GM19025 (cell line): ENCODE measurements around the gene MRPL37.
"Not testable (repeated sequence)": the region's sequence is repeated elsewhere in the genome, so short reads cannot be mapped to it uniquely, and the experiment has no call there.

Experiments used
- ATAC-seq: cut with Tn5 transposase; IDR thresholded peaks from one replicate; pipeline ENCODE4 v1.9.1; 2021; ENCODE audit warnings: mild to moderate bottlenecking, low read depth, moderate library complexity; ENCODE audit not compliant: unreplicated experiment

Gene MRPL37

GRCh38 chr1:54218883-54219687 lies 19.1 kb downstream of the MRPL37 start:
- ATAC-seq = no peak

GRCh38 chr1:54219688-54220003 lies 19.7 kb downstream of the MRPL37 start:
- no peak for ATAC-seq

- no peak for ATAC-seq
These were observed 20.2 kb downstream of the MRPL37 start for GRCh38 chr1:54220004-54220811.

DNA sequence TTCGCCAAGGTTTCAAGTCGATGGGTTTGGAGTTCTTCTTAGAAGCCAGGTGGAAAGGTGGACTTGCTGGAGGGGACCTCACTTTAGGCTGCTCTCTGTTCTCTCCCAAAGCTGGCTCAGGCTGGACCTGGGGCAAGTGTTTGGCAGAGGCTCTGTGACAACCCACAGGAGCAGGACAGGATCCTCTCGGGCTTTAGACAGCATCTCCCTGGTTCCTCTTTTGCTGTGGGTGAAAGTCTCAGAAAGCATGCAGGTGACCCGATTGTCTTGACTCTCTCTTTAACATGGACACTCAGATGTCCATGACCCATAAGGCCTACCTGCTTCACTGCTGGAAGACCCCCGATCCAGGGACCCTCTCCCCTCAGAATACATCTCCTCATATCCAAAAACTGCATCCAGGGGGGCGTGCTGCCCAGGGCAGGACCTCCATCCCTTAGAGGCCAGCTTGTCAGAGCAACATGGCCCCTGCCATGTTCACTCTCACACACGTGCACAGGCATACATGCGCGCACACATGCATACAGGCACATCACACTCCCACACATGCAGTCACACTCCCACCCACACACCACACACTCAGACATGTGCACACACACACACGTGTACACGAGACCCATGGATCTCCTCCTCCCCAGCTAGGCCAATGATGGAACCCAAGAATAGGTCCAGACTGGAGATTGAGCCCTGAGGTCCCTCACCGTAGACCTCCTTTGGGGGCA lies 21.3 kb downstream of the MRPL37 start:
- no peak for ATAC-seq

GRCh38 chr1:54221867-54222484 lies 22.0 kb downstream of the MRPL37 start:
- no peak for ATAC-seq

DNA sequence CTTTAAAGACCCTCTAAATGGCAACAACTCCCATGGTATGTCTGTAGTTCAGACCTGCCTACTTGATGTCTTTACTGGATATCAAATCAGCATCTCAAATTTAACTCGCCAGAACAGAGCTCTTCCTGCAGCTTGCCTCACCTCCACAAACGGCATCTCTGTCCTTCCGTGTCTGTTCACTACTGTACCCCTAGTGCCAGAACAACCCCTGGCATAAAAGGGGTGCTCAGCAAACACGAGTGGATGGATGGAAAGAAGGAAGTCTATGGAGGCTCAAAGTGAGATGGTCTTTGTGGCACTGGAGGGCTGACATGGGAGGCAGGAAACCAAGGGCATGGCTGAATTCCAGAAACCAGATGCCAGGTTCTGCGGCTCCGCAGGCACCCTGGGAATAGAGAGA lies 22.7 kb downstream of the MRPL37 start:
- no peak for ATAC-seq

DNA sequence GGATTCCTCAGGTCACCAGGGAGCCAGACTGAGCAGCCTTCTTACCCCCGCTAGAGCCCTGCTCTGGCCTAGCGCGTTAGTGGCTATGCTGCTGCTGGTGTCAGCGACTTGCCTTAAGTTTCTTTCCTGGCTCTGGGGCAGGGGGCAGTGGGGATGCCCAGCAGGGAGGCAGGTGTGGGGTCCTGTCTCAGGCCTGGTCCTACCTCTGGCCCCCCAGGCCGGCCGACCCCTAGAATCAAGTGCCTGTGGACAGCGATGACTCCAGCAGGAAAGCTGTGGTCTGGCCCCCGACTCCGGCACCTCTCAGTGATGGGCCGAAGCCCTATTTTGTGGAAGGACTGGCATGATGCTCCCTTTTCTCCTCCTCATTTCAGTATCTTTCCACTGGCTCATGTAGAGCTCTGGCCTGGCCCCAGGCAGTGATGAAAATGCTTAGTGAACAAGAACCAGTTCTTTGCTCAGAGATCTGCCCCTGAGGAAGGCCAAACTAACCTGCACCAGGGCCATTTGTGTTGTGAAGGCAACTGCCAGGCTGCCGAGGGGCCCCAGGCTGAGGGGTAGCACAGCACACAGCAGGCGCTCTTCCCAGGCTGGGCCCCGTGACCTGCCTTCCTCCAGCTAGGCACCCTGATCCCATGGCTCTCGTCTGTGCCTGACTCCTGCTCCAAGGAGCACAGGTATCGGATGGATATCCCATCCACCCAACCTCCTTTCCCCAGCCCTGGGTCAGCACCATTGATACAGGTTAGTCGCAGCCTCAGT lies 23.7 kb downstream of the MRPL37 start:
- no peak for ATAC-seq

- ATAC-seq = no peak
These were observed 24.3 kb downstream of the MRPL37 start for GRCh38 chr1:54224233-54224632.

DNA sequence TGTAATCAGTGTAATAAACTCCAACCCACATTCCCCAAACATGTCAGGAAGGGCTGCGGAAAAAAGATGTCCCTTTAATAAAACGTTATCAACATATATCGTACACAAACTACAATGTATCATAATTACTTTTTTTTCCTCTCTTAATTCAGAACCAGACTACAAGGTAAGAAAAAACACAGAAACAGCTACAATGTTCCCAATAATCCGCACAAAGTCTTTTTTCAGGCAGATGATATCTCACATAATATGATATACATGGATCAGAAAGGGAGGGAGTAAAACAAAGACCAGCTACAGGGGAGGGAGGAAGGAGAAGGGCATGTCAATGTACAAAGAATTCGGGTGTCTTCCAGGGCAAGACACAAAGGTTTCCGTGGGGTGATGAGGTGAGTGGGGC lies 25.4 kb downstream of the MRPL37 start:
- ATAC-seq = no peak

GRCh38 chr1:54225986-54226559 lies 26.1 kb downstream of the MRPL37 start:
- ATAC-seq = no peak

DNA sequence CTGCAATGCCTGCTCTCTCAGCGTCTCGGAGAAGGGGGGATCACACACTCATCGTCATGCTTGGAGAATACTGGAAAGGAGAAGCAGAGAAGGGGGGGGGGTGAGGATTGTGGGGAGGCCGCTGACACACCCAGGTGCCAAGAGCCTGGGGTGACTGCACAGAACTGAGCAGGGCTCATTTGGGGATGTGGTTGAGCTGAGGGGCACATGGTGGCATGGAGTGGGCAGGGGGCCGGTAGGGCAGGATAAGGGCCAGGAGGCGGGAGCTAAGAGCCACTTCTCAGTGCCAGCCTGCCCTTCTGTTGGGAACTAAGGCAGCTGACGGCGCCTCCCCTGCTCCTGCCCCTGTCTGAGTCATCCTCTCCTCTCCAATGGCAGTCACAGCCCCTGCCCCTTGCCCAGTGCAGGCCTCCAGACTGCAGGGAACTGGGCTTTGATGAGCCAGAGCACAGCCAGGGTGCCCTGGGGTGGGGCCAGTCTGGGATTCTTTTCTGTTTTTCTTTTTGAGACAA lies 27.2 kb downstream of the MRPL37 start:
- no peak for ATAC-seq

DNA sequence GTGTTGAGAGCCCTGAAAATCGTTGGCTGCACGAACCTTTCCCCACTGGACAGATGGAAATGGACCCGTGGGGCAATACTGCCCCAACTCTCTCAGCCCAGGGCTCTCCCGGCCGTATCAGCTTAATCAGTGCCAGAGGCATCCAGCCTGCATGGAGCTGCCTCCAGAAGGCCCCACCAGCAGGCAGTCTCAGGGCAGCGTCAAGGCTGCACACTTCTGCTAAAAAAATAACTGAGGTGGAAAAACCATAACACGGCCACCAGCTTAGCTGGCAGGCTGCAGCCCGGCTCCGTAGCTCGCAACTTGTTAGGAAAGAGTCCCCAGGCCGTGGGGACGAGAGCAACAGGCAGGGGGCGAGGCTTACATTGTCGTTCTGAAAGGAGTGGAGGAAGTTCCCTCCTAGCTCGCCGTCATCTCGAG lies 27.9 kb downstream of the MRPL37 start:
- no peak for ATAC-seq

- ATAC-seq = no peak
These were observed 28.7 kb downstream of the MRPL37 start for GRCh38 chr1:54228638-54229079.

GRCh38 chr1:54229281-54229891 lies 29.4 kb downstream of the MRPL37 start:
- no peak for ATAC-seq

DNA sequence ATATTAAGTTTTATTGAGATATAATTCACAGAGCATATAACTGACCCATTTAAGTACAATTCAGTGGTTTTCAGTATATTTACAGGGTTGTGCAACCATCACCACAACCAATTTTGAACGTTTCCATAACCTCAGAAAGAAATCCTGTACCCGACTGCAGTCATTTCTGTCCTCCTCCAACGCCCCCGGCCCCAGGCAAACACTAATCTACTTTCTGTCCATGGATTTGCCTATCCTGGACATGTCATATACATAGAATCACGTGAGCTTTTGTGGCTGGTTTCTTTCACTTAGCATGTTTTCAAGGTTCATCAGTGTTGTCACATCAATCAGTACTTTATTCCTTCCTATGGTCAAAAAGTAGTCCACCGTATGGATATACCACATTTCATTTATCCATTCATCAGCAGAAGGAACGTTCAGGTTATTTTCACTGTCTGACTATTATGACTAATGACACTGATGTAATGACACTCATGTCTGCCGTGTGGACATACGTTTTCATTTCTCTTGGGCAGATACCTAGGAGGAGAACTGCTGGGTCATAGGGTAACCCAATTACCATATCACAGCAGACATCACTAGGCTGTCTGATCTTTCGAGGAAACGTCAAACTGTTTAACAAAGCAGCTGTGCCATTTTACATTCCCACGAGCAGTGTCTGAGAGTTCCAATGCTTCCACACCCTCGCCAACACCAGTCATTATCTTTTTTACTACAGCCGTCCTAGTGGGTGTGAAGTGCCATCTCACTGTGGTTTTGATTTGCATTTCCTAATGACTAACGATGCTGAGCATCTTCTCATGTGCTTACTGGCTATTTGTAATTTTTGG lies 30.8 kb downstream of the MRPL37 start:
- ATAC-seq = no peak

DNA sequence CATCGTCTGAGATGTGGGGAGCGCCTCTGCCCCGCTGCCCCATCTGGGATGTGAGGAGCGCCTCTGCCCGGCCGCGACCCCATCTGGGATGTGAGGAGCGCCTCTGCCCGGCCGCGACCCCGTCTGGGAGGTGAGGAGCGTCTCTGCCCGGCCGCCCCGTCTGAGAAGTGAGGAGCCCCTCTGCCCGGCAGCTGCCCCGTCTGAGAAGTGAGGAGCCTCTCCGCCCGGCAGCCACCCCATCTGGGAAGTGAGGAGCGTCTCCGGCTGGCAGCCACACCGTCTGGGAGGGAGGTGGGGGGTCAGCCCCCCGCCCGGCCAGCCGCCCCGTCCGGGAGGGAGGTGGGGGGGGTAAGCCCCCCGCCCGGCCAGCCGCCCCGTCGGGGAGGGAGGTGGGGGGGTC lies 33.2 kb downstream of the MRPL37 start:
- not testable (repeated sequence) for ATAC-seq

DNA sequence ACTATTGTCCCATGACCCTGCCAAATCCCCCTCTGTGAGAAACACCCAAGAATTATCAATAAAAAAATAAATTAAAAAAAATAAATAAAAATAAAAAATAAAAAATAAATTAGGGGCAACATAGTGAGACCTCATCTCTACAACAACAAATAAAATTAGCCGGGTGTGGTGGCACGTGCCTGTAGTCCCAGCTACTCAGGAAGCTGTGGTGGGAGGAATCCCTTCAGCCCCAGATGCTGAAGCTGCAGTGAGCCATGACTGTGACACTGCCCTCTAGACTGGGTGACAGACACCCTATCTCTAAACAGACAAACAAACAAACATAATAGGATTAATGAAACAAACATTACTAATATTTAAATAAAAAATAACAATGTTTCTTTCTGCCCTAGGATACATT lies 34.3 kb downstream of the MRPL37 start:
- ATAC-seq = no peak

- ATAC-seq = no peak
These were observed 37.6 kb downstream of the MRPL37 start for GRCh38 chr1:54237586-54237985.
